HG03097 (cell line): ENCODE measurements around the gene EIF3C.
A peak's percentile ranks its signal among the peaks of the same experiment; 100 is the strongest.
"Not testable (repeated sequence)": the region's sequence is repeated elsewhere in the genome, so short reads cannot be mapped to it uniquely, and the experiment has no call there.

Experiments used
- ATAC-seq: cut with Tn5 transposase; IDR thresholded peaks from one replicate; pipeline ENCODE4 v1.9.1; 2021; ENCODE audit not compliant: unreplicated experiment, low FRiP score

Gene EIF3C

GRCh38 chr16:28711220-28712083, at the start of gene EIF3C:
Gene EIF3C (plus strand): TSS chr16:28711464. CDS start chr16:28711687, 223 bp downstream.
- peak; percentile 94 for ATAC-seq

- not testable (repeated sequence) for ATAC-seq
Observed at GRCh38 chr16:28666264-28666663, 45.0 kb upstream of the EIF3C start.

GRCh38 chr16:28667480-28667879, 43.8 kb upstream of the EIF3C start:
- not testable (repeated sequence) for ATAC-seq

- ATAC-seq, result not testable (repeated sequence)
Observed at GRCh38 chr16:28668199-28668598, 43.1 kb upstream of the EIF3C start.

GRCh38 chr16:28688327-28688952, 22.8 kb upstream of the EIF3C start:
- ATAC-seq, result peak; percentile 85

GRCh38 chr16:28689425-28689824, 21.8 kb upstream of the EIF3C start:
- not testable (repeated sequence) for ATAC-seq

GRCh38 chr16:28691722-28692121, 19.5 kb upstream of the EIF3C start:
- ATAC-seq, result not testable (repeated sequence)

- ATAC-seq, result not testable (repeated sequence)
Observed at GRCh38 chr16:28693257-28693950, 17.9 kb upstream of the EIF3C start.

GRCh38 chr16:28699792-28700191, 11.5 kb upstream of the EIF3C start:
- not testable (repeated sequence) for ATAC-seq

- ATAC-seq, result not testable (repeated sequence)
Observed at GRCh38 chr16:28700349-28700748, 10.9 kb upstream of the EIF3C start.

GRCh38 chr16:28701384-28701783, 9.9 kb upstream of the EIF3C start:
- ATAC-seq, result not testable (repeated sequence)

GRCh38 chr16:28704246-28704645, 7.0 kb upstream of the EIF3C start:
- not testable (repeated sequence) for ATAC-seq

- not testable (repeated sequence) for ATAC-seq
Observed at GRCh38 chr16:28722852-28723650, 11.8 kb downstream of the EIF3C start.

GRCh38 chr16:28731253-28731652, 20.0 kb downstream of the EIF3C start:
- ATAC-seq, result not testable (repeated sequence)

GRCh38 chr16:28732455-28733124, 21.3 kb downstream of the EIF3C start:
- ATAC-seq, result not testable (repeated sequence)

- not testable (repeated sequence) for ATAC-seq
Observed at GRCh38 chr16:28739787-28740186, 28.5 kb downstream of the EIF3C start.

GRCh38 chr16:28740631-28741030, 29.4 kb downstream of the EIF3C start:
- ATAC-seq, result not testable (repeated sequence)

GRCh38 chr16:28741295-28741694, 30.0 kb downstream of the EIF3C start:
- not testable (repeated sequence) for ATAC-seq

GRCh38 chr16:28746618-28747350, 35.5 kb downstream of the EIF3C start:
- ATAC-seq, result not testable (repeated sequence)
